Measurements from ENCODE around the gene IRF1. TPM values are rescaled to one million over a fixed set of nuclear protein-coding genes. Genes with fewer than 3 reads are reported as not detected.

Gene IRF1
- total RNA-seq, 1 donor from 2014 or later = 10.1 TPM

GRCh38 chr5:132474881-132475496 lies 15.6 kb downstream of the IRF1 start:
- no peak for DNase-seq (ENCODE audit: low read depth, low spot score)

DNA sequence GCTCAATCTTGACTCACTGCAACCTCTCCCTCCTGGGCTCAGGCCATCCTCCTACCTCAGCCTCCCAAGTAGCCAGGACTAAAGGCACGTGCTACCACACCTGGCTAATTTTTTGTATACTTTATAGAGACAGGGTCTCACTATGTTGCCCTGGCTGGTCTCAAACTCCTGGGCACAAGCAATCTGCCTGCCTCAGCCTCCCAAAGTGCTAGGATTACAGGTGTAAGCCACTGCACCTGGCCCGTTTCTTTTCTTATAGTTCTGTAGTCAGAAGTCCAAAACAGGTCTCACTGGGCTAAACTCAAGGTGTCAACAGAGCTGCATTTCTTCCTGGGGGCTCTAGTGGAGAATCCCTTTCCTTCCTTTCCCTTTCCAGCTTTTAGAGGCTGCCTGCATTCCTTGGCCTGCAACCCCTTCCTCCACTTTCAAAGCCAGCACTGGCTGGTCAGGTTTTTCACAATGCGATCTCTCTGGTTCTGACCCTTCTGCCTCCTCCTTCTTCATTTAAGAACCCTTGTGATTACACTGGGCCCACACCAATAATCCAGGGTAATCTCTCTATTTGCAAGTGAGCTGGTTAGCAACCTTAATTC lies 16.3 kb downstream of the IRF1 start:
- DNase-seq (ENCODE audit: low read depth, low spot score) = no peak

DNA sequence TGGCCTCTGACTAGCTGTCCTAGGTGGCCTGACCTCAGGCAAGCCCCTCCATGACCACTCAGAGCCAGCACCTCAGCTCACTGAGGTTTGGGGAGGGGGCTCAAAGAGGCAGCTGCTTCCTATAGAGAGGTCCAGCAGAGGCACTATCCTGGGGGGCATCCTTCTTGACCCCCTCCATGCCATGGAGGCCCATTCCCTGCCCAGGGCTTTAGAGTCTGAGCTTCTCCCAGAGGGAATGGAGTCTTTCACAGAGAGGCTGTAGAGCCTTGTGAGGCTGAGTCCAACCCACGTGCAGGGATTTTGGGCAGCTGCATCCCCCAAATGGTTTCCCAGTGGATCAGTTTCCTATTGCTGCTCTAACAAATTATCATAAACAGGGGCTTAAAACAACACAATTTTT lies 16.9 kb downstream of the IRF1 start:
- no peak for DNase-seq (ENCODE audit: low read depth, low spot score)

DNA sequence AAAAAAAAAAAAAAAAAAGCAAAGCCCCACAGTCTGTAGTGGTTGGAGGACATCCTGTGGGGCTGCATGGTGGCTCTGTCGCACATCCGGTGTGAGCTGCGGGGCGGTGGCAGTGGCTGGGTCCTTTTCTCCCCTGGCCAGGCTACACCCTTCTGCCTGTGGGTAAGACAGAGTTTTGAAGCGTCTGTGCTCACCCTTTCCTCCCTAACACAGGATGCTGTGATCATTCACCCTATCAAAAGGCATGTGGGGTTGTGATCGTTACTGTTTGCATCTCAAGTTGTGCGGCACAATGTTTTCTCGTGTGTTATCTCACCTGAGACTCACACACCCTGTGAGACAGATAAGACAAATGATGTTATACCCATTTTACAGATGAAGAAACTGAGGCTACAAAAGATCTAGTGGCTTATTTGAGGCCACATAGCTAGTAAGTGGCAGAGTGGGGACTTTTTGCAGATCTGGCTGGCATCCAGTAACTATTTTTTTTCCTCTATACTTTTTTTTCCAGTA lies 17.5 kb downstream of the IRF1 start:
- no peak for DNase-seq (ENCODE audit: low read depth, low spot score)

DNA sequence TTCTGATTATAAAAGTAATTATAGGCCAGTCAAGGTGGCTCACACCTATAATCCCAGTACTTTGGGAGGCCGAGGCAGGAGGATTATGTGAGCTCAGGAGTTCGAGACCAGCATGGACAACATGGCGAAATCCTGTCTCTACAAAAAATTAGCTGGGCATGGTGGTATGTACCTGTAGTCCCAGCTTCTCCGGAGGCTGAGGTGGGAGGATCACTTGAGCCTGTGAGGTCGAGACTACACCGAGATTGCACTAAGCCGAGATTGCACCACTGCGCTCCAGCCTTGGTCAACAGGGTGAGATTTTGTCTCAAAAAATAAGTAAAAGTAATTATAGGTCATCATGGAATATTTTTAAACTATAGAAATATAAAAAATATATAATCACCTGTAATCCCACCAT lies 18.1 kb downstream of the IRF1 start:
- no peak for DNase-seq (ENCODE audit: low read depth, low spot score)

DNA sequence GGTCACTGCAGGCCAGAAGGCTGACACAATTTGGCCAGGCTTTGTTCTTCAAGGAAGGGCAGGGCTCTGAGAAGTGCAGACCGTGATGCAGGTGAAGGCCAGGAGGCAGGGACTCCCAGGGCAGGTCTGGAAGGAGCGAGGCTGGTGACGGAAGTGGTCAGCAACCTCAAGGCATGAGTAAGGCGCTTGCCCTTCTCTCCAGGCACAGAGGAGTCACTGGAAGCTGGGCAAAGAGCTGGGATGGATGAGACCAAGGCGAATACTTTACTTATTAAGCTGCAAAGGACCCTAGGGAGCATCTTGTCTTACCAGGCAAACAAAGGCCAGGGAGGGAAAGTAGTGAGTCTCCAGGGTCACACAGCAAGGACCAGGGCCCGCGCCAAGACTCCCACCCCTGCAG lies 18.6 kb downstream of the IRF1 start:
- DNase-seq (ENCODE audit: low read depth, low spot score) = no peak

GRCh38 chr5:132471151-132471907 lies 19.2 kb downstream of the IRF1 start:
- no peak for DNase-seq (ENCODE audit: low read depth, low spot score)

DNA sequence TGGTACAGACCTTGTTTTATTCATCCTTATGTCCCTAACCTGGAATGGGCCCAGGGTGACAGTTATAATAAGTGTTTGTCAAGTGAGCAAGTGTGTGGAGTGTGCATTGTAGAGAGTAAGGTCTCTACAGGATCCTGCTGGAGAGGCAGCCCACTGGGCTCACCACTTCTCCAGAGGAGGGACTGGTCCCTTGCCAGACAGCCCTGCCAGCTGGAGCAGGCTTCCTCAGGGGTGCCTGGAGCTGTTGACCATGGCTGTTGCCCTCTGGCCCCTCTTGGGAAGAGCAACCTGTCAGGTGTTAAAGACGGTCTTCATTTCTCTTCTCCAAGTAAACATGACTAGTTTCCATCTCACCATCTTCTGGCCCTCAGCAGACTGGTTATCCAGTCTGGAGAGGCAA lies 20.0 kb downstream of the IRF1 start:
- no peak for DNase-seq (ENCODE audit: low read depth, low spot score)

GRCh38 chr5:132470010-132470392 lies 20.6 kb downstream of the IRF1 start:
- DNase-seq (ENCODE audit: low read depth, low spot score) = no peak

GRCh38 chr5:132469380-132470009 lies 21.1 kb downstream of the IRF1 start:
- no peak for DNase-seq (ENCODE audit: low read depth, low spot score)

- DNase-seq (ENCODE audit: low read depth, low spot score) = no peak
Observed at GRCh38 chr5:132468656-132469379, 21.8 kb downstream of the IRF1 start.

GRCh38 chr5:132467287-132467984 lies 23.1 kb downstream of the IRF1 start:
- no peak for DNase-seq (ENCODE audit: low read depth, low spot score)

GRCh38 chr5:132466433-132467286 lies 23.9 kb downstream of the IRF1 start:
- DNase-seq (ENCODE audit: low read depth, low spot score) = peak; percentile 43

DNA sequence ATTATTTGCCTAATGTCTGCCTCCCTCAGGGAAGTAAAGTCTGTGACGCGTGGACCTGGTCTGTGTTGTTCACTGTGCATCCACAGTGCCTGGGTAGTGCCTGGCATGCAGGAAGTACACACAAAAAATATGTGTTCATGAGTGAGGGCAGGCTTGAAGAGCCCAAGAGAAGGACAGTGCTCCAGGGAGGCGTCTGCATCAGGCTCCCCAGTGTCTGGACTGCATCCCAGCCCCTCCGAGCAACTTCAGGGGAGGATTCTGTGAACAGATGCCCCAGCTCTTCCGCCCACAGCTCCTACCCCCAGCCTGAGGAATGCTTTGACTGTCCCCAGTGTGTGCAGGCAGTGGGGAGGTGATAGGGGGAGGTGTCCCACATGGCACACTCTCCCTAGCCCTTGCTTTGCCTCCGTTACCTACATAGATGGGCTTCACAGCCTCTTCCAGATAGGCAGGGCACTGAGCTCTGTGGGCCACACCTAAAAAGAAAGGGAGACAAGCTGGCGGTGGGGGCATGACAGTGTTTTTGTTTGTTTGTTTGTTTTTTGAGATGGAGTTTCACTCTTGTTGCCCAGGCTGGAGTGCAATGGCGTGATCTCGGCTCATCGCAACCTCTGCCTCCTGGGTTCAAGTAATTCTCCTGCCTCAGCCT lies 25.4 kb downstream of the IRF1 start:
- DNase-seq (ENCODE audit: low read depth, low spot score) = no peak

- no peak for DNase-seq (ENCODE audit: low read depth, low spot score)
Observed at GRCh38 chr5:132464156-132464939, 26.2 kb downstream of the IRF1 start.

- no peak for DNase-seq (ENCODE audit: low read depth, low spot score)
Observed at GRCh38 chr5:132463811-132464155, 26.8 kb downstream of the IRF1 start.

GRCh38 chr5:132462856-132463745 lies 27.5 kb downstream of the IRF1 start:
- no peak for DNase-seq (ENCODE audit: low read depth, low spot score)

DNA sequence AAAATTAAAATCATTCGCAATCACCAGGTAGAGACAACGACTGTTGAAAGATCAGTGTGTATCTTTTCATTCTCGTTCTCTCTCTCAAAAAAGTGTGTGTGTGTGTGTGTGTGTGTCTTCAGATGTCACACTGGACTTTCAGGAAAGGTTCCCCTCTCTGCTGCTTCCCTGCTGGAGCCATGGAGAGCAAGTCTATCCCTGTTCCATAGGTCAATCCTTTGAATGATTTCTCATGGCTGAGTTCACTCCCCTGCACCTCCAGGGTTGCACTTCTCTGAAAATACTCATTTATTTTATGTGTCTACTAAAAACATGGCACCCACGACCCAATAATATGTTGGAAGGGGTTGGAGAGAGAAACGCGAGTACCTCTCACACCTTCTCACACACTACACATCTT lies 28.2 kb downstream of the IRF1 start:
- no peak for DNase-seq (ENCODE audit: low read depth, low spot score)

Measured in pulmonary artery endothelial cell (primary cell).